Hepatocyte (in vitro differentiated cells): ENCODE measurements around the gene SLCO2B1.

Experiments
- EZH2phosphoT487 ChIP-seq: fragments of 200-600 bp; sonication (generic); IDR thresholded peaks from one replicate; pipeline ENCODE4 v1.6.1; 2018; ENCODE audit warnings: antibody characterized with exemption, mild to moderate bottlenecking, low read depth, moderate library complexity; ENCODE audit not compliant: unreplicated experiment, severe bottlenecking
- TF ChIP-seq, protein P1 (sequence below): fragments of 200-600 bp; sonication (generic); IDR thresholded peaks from 2 replicates; pipeline ENCODE4 v1.5.1; 2016; ENCODE audit warnings: antibody characterized with exemption, mild to moderate bottlenecking; ENCODE audit not compliant: poor library complexity

- TF ChIP-seq, protein P1, sequence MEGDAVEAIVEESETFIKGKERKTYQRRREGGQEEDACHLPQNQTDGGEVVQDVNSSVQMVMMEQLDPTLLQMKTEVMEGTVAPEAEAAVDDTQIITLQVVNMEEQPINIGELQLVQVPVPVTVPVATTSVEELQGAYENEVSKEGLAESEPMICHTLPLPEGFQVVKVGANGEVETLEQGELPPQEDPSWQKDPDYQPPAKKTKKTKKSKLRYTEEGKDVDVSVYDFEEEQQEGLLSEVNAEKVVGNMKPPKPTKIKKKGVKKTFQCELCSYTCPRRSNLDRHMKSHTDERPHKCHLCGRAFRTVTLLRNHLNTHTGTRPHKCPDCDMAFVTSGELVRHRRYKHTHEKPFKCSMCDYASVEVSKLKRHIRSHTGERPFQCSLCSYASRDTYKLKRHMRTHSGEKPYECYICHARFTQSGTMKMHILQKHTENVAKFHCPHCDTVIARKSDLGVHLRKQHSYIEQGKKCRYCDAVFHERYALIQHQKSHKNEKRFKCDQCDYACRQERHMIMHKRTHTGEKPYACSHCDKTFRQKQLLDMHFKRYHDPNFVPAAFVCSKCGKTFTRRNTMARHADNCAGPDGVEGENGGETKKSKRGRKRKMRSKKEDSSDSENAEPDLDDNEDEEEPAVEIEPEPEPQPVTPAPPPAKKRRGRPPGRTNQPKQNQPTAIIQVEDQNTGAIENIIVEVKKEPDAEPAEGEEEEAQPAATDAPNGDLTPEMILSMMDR, result no peak
- TF ChIP-seq EZH2phosphoT487, result no peak
Observed at GRCh38 chr11:75152651-75153427, 1.9 kb downstream of the SLCO2B1 start.
